A549 (cell line): ENCODE results near the gene LMO2.

ENCODE experiments used
- NFE2L2 ChIP-seq: fragments of 150-350 bp; conservative IDR thresholded peaks from 2 replicates; pipeline ENCODE4 v1.6.1; 2014; ENCODE audit warnings: low read length
- NR3C1 ChIP-seq: fragments of >200 bp; sonication (Bioruptor Twin); formaldehyde crosslinking; IDR thresholded peaks from 3 replicates; pipeline ENCODE4 v1.6.1; 2017
- TF ChIP-seq, protein P1 (sequence below): fragments of >200 bp; sonication (Bioruptor Twin); formaldehyde crosslinking; IDR thresholded peaks from 3 replicates; pipeline ENCODE4 v1.5.1; 2016

DNA sequence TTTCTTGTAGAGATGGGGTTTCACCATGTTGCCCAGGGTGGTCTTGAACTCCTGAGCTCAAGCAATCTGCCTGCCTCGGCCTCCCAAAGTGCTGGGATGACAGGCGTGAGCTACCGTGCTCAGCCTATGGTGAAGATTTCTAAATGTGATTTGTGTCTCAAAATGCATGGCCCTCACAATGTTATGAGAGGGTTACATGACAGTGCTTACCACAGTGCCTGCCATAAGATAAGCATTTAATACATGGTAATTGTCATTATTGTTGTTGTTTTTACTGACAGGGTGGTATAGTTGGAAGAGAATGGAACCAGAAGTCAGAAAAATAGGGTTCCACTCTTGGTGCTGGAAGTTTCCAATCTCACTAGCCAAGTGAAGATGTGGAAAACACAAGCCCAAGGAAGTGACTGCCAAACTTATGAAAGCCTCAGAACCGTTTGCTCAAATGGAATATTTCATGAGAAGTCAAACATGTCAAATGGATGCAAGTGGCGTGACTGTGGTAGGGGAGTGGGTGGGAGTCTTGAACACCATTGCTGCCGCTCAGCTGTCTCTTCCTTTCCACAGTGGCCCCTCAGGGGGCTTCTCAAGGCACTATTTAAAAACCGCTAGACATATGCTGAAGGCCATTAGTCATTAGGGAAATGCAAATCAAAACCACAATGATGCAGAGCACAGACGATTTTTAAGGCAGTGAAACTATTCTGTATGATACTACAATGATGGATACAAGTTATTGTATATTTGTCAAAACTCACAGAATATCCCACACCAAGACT lies 29.1 kb upstream of the LMO2 start:
- TF ChIP-seq, protein P1, sequence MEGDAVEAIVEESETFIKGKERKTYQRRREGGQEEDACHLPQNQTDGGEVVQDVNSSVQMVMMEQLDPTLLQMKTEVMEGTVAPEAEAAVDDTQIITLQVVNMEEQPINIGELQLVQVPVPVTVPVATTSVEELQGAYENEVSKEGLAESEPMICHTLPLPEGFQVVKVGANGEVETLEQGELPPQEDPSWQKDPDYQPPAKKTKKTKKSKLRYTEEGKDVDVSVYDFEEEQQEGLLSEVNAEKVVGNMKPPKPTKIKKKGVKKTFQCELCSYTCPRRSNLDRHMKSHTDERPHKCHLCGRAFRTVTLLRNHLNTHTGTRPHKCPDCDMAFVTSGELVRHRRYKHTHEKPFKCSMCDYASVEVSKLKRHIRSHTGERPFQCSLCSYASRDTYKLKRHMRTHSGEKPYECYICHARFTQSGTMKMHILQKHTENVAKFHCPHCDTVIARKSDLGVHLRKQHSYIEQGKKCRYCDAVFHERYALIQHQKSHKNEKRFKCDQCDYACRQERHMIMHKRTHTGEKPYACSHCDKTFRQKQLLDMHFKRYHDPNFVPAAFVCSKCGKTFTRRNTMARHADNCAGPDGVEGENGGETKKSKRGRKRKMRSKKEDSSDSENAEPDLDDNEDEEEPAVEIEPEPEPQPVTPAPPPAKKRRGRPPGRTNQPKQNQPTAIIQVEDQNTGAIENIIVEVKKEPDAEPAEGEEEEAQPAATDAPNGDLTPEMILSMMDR, result no peak
- TF ChIP-seq NFE2L2 (no peak), NR3C1 (no peak)
